ENCODE data around the gene ASIC1. TPM values are rescaled to one million over a fixed set of nuclear protein-coding genes. Genes with fewer than 3 reads are reported as not detected.

ASIC1 gene
- total RNA-seq (under 1 TPM; 0.32 to 0.82 (median 0.60) TPM), polyA plus RNA-seq (under 1 TPM; 0.20 to 0.29 (median 0.25) TPM)
- long read RNA-seq, donor 1, result 0 reads
- long read RNA-seq, donor 2, result 0 reads

DNA sequence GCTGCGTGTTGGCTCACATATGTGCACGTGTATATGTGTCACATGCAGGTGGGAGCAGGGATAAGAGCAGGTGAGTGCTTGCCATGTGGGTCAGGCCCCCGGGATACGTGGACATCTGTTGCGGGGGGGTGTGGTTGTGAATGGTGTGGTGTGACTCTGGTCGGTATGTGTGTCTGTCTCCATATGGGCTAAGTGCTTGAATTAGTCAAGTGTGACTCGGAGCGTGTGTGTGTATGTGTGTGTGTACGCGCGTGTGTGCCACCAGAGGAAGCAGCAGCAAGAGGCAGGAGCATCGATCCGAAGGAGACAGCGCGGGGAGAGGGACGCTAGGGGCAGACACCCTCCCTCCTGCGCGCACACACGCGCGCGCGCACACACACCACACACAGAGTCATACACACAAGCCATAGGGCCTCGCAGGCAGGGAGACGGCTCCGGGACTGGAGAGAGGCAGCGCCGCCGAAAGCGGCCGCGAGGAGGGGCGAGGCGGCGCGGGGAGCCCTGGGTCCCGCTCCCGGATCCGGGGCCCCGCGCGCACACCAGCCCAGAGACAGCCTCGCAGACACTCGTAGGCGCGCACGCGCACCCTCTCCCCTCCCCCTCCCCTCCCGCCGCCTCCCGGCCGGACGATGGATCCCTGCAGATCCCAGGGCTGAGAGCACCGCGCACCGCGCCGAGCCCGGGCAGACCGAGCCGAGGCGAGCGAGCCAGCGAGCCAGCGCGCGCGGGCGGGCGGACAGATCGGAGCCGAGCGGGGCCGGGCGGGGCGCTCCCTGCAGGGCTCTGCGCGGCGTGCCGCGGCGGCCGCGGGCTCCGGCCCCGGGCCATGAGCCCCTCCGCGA, at the start of gene ASIC1:
ASIC1 (plus strand) TSS at position 597 of the 842 bp plus-strand sequence. CDS start 1,171 bp downstream, outside the sequence.
- no peaks in the 10 kb centered on the region for H3K4me1 ChIP-seq
- TF ChIP-seq, protein P1, sequence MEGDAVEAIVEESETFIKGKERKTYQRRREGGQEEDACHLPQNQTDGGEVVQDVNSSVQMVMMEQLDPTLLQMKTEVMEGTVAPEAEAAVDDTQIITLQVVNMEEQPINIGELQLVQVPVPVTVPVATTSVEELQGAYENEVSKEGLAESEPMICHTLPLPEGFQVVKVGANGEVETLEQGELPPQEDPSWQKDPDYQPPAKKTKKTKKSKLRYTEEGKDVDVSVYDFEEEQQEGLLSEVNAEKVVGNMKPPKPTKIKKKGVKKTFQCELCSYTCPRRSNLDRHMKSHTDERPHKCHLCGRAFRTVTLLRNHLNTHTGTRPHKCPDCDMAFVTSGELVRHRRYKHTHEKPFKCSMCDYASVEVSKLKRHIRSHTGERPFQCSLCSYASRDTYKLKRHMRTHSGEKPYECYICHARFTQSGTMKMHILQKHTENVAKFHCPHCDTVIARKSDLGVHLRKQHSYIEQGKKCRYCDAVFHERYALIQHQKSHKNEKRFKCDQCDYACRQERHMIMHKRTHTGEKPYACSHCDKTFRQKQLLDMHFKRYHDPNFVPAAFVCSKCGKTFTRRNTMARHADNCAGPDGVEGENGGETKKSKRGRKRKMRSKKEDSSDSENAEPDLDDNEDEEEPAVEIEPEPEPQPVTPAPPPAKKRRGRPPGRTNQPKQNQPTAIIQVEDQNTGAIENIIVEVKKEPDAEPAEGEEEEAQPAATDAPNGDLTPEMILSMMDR (IDR thresholded peaks at IDR 0.05), result peak; percentile 14
- intact Hi-C loops (cut with DNase I), result loop anchor here (5.0 kb wide), 3 partner anchors 85 to 280 kb away; partner anchors contain the start of gene AQP6 (in 1 of the 2)
- DNase-seq (peak; percentile 77 to 86), ATAC-seq (peak; percentile 72 to 89 (median 78))
- 1 to 3% (median 1%) methylated on average over 35 to 88 of the region's 88 CpGs for WGBS, 3 donors
- peak within 1 kb of the TSS; percentile 79 for H3K4me3 ChIP-seq
- peaks cover 0 to 22% (median 0%) of the 10 kb centered on the region in 3 donors for H3K27me3 ChIP-seq (ENCODE audit: insufficient read depth in 3 of 3, low read length in 2 of 3)
- H3K36me3 ChIP-seq (ENCODE audit: insufficient read depth in 1 of 2, low read depth in 1 of 2), result no peaks in the 10 kb centered on the region
- H3K27ac ChIP-seq, result no peak within 1 kb of the TSS
- H3K9me3 ChIP-seq, result no peaks in the 10 kb centered on the region

DNA sequence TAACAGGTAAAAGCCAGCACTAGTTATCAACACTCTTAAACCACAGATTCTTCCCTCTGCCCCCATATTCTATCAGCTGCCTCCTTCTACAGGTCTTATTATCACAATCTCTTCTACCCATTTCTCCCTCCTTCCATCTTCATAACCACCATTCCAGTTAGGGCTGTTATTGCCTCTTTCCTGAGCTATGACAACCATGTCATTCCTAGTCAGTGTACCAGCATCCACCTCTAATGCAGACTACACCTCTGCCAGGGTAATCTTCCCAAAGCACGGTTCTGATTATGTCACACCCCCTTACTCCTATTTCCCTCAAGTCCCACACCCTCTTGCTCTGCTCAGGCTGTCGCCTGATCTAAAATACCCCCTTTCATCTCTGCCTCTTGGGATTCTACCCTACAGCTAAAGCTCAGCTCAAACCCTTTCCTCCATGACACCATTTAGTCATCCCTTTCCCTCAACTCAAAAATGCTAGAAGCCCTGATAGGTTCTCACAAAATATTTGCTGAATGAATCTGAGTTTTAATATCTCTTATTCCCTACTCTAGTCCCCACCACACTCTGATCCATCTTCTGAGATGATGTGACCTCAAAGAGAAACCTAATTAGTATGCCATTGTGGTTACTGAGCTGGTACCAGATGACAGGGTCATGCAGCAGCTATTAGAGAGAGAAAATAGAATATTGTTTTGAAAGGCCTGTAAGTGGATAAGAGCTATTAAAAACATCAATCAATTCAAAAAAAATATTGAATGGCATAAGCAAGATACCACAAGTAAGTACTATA, 43.8 kb upstream of the ASIC1 start:
- no peaks in the 10 kb centered on the region for H3K36me3 ChIP-seq (ENCODE audit: insufficient read depth in 1 of 2, low read depth in 1 of 2)
- no peaks in the 10 kb centered on the region for H3K27me3 ChIP-seq (ENCODE audit: insufficient read depth in 3 of 3, low read length in 2 of 3)
- no peak overlapping the region for H3K27ac ChIP-seq
- ATAC-seq (no peak), DNase-seq (no peak)
- no peak overlapping the region for H3K4me3 ChIP-seq
- 81 to 85% (median 83%) methylated on average over 2 of the region's 2 CpGs for WGBS, 3 donors
- intact Hi-C loops (cut with DNase I), result no loop called here
- H3K9me3 ChIP-seq, result no peaks in the 10 kb centered on the region
- TF ChIP-seq, protein P1 (IDR thresholded peaks at IDR 0.05), result no peak
- no peaks in the 10 kb centered on the region for H3K4me1 ChIP-seq

DNA sequence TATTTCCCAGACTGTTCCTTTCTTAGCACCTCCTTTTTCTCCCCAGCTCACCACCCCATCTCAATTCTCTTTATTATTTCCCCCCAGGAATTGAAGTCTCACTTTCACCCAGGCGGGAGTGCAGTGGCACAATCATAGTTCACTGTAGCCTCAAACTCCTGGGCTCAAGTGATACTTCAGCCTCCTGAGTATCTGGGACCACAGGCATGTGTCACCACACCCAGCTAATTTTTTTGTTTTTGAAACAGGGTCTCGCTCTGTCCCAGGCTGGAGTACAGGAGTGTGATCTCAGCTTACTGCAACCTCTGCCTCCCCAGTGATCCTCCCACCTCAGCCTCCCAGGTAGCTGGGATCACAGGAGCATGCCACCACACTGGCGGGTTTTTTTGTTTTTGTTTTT, 43.1 kb upstream of the ASIC1 start:
- intact Hi-C loops (cut with DNase I), result no loop called here
- H3K36me3 ChIP-seq (ENCODE audit: insufficient read depth in 1 of 2, low read depth in 1 of 2), result no peaks in the 10 kb centered on the region
- no peaks in the 10 kb centered on the region for H3K4me1 ChIP-seq
- ATAC-seq, result no peak
- H3K27me3 ChIP-seq (ENCODE audit: insufficient read depth in 3 of 3, low read length in 2 of 3), result no peaks in the 10 kb centered on the region
- TF ChIP-seq, protein P1 (IDR thresholded peaks at IDR 0.05), result no peak
- no peak overlapping the region for H3K4me3 ChIP-seq
- no peak for DNase-seq
- WGBS, 3 donors, result 97 to 100% (median 99%) methylated on average over 3 of the region's 3 CpGs
- H3K9me3 ChIP-seq, result no peaks in the 10 kb centered on the region
- no peak overlapping the region for H3K27ac ChIP-seq

DNA sequence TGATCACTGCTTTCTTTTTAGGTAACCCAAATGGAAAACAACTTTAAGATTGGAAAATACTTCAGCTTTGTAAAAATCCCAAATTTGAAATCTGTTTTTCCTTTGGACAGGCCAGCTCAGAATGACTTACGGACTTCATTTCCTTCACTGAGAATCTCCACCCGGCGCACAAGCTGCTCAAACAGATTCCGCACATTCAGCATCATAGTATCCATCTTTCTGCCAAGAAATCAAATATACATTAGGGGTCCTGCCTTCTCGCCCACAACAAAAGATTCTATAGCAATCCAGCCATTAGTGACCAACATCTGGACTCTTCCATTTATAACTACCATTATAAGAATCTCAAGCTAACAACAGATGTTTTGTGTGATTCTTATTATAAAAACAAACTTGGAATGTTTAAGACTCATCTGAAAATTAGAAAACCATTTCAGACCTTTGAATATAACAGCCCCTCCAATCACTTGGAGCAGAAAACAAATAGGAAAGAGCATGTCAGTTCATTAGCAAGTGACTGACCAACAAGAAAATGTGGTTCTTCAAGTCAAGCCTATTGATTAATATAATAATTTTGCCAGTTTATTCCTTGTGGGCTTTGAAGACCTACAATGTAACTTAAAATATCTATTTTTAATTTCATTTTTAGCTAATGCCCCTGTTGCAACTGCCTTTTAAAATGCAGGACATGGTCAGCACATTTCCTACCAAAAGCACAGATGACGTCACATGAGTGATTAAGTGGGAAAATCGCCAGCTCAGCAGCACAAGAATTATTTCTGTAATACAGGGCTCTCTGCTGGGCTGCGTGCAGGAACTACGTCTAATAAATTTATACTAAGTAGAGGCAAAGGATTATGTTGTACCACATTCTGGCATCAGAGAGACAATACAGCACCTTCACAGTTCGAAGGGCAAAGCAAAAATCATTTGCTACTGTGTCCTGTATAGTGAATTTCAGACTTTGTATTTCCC, 40.6 kb upstream of the ASIC1 start:
- 58 to 60% (median 59%) methylated on average over 10 of the region's 10 CpGs for WGBS, 3 donors
- H3K27me3 ChIP-seq (ENCODE audit: insufficient read depth in 3 of 3, low read length in 2 of 3), result no peaks in the 10 kb centered on the region
- intact Hi-C loops (cut with DNase I), result no loop called here
- ATAC-seq (peak in 1 of 4 donors; percentile 27), DNase-seq (no peak)
- H3K4me1 ChIP-seq, result no peaks in the 10 kb centered on the region
- H3K27ac ChIP-seq, result no peak overlapping the region
- H3K36me3 ChIP-seq (ENCODE audit: insufficient read depth in 1 of 2, low read depth in 1 of 2), result no peaks in the 10 kb centered on the region
- TF ChIP-seq, protein P1 (IDR thresholded peaks at IDR 0.05), result no peak
- H3K9me3 ChIP-seq, result no peaks in the 10 kb centered on the region
- no peak overlapping the region for H3K4me3 ChIP-seq
